SK-N-SH treated with all-trans-retinoic acid at 6 μM for 48 hours (cell line): ENCODE data around the gene BTG2.
A peak's percentile ranks its signal among the peaks of the same experiment; 100 is the strongest.

Experiments
- ATAC-seq: fragments of 200-7000 bp; cut with Tn5 transposase; 3 replicates; pipeline ENCODE4 v1.9.1; 2020; ENCODE audit warnings: mild to moderate bottlenecking, moderate library complexity
- ARNTL ChIP-seq: fragments of 450-650 bp; formaldehyde crosslinking; IDR thresholded peaks from 2 replicates; pipeline ENCODE4 v1.5.0; 2020; ENCODE audit warnings: low read depth, mild to moderate bottlenecking, moderate library complexity, borderline replicate concordance
- BACH2 ChIP-seq: fragments of 250-450 bp; sonication (Bioruptor Pico); IDR thresholded peaks from 2 replicates; pipeline ENCODE4 v1.9.0; 2021; ENCODE audit warnings: mild to moderate bottlenecking, borderline replicate concordance
- CSDC2 ChIP-seq: fragments of 250-450 bp; sonication (Bioruptor Pico); IDR thresholded peaks from 2 replicates; pipeline ENCODE4 v1.5.0; 2020; ENCODE audit warnings: mild to moderate bottlenecking, moderate library complexity
- ESRRG ChIP-seq: fragments of 250-450 bp; sonication (Bioruptor Pico); IDR thresholded peaks from 2 replicates; pipeline ENCODE4 v1.6.1; 2021; ENCODE audit warnings: mild to moderate bottlenecking
- GLIS3 ChIP-seq: fragments of 250-450 bp; sonication (Bioruptor Pico); IDR thresholded peaks from 2 replicates; pipeline ENCODE4 v1.5.0; 2020; ENCODE audit warnings: mild to moderate bottlenecking, moderate library complexity
- ISL1 ChIP-seq: fragments of 250-450 bp; sonication (Bioruptor Pico); IDR thresholded peaks from 2 replicates; pipeline ENCODE4 v2.1.2; 2022; ENCODE audit warnings: mild to moderate bottlenecking, moderate library complexity
- OSR1 ChIP-seq: fragments of 250-450 bp; sonication (Bioruptor Pico); IDR thresholded peaks from 2 replicates; pipeline ENCODE4 v1.8.0; 2022; ENCODE audit warnings: moderate library complexity, mild to moderate bottlenecking, inconsistent platforms
- PPARA ChIP-seq: fragments of 250-450 bp; sonication (Bioruptor Pico); IDR thresholded peaks from 2 replicates; pipeline ENCODE4 v1.5.0; 2020; ENCODE audit warnings: mild to moderate bottlenecking, borderline replicate concordance
- RARB ChIP-seq: fragments of 250-450 bp; sonication (Bioruptor Pico); IDR thresholded peaks from 2 replicates; pipeline ENCODE4 v1.8.0; 2021; ENCODE audit warnings: mild to moderate bottlenecking, moderate library complexity
- SNAI2 ChIP-seq: fragments of 250-450 bp; sonication (Bioruptor Pico); IDR thresholded peaks from 2 replicates; pipeline ENCODE4 v1.5.0; 2020; ENCODE audit warnings: mild to moderate bottlenecking, moderate library complexity
- TCF4 ChIP-seq: fragments of 250-450 bp; sonication (Bioruptor Pico); IDR thresholded peaks from 2 replicates; pipeline ENCODE4 v1.8.0; 2021; ENCODE audit warnings: mild to moderate bottlenecking, moderate library complexity, borderline replicate concordance
- TOX ChIP-seq: fragments of 250-450 bp; sonication (Bioruptor Pico); IDR thresholded peaks from 2 replicates; pipeline ENCODE4 v1.8.0; 2021; ENCODE audit warnings: mild to moderate bottlenecking, moderate library complexity, borderline replicate concordance
- ZC3H10 ChIP-seq: fragments of 250-450 bp; sonication (Bioruptor Pico); IDR thresholded peaks from 2 replicates; pipeline ENCODE4 v1.5.1; 2021; ENCODE audit warnings: mild to moderate bottlenecking, moderate library complexity
- ZFP3 ChIP-seq: fragments of 250-450 bp; sonication (Bioruptor Pico); IDR thresholded peaks from 2 replicates; pipeline ENCODE4 v1.5.0; 2020; ENCODE audit warnings: mild to moderate bottlenecking, moderate library complexity
- ZFP30 ChIP-seq: fragments of 450-650 bp; formaldehyde crosslinking; IDR thresholded peaks from 2 replicates; pipeline ENCODE4 v1.5.0; 2022; ENCODE audit warnings: mild to moderate bottlenecking, moderate library complexity
- ZNF565 ChIP-seq: fragments of 450-650 bp; formaldehyde crosslinking; conservative IDR thresholded peaks from 2 replicates; pipeline ENCODE4 v1.5.0; 2020; ENCODE audit warnings: low read depth, mild to moderate bottlenecking, moderate library complexity
- ZNF70 ChIP-seq: fragments of 450-650 bp; formaldehyde crosslinking; IDR thresholded peaks from 2 replicates; pipeline ENCODE4 v1.5.0; 2020; ENCODE audit warnings: mild to moderate bottlenecking, moderate library complexity
- ZNF8 ChIP-seq: fragments of 450-650 bp; formaldehyde crosslinking; IDR thresholded peaks from 2 replicates; pipeline ENCODE4 v1.5.0; 2020; ENCODE audit warnings: mild to moderate bottlenecking, moderate library complexity
- TF ChIP-seq, protein P1 (sequence below): fragments of 250-450 bp; sonication (Bioruptor Pico); IDR thresholded peaks from 2 replicates; pipeline ENCODE4 v1.5.1; 2021; ENCODE audit warnings: mild to moderate bottlenecking, moderate library complexity
- TF ChIP-seq, protein P2 (sequence below): fragments of 250-450 bp; sonication (Bioruptor Pico); IDR thresholded peaks from 2 replicates; pipeline ENCODE4 v1.8.0; 2021; ENCODE audit warnings: low read depth, mild to moderate bottlenecking, moderate library complexity, borderline replicate concordance
- TF ChIP-seq, protein P3 (sequence below): fragments of 250-450 bp; sonication (Bioruptor Pico); IDR thresholded peaks from 2 replicates; pipeline ENCODE4 v1.5.1; 2020; ENCODE audit warnings: low read depth, mild to moderate bottlenecking, moderate library complexity
- TF ChIP-seq, protein P4 (sequence below): fragments of 250-450 bp; sonication (Bioruptor Pico); IDR thresholded peaks from 2 replicates; pipeline ENCODE4 v1.8.0; 2020; ENCODE audit warnings: mild to moderate bottlenecking, moderate library complexity, borderline replicate concordance

The BTG2 gene

DNA sequence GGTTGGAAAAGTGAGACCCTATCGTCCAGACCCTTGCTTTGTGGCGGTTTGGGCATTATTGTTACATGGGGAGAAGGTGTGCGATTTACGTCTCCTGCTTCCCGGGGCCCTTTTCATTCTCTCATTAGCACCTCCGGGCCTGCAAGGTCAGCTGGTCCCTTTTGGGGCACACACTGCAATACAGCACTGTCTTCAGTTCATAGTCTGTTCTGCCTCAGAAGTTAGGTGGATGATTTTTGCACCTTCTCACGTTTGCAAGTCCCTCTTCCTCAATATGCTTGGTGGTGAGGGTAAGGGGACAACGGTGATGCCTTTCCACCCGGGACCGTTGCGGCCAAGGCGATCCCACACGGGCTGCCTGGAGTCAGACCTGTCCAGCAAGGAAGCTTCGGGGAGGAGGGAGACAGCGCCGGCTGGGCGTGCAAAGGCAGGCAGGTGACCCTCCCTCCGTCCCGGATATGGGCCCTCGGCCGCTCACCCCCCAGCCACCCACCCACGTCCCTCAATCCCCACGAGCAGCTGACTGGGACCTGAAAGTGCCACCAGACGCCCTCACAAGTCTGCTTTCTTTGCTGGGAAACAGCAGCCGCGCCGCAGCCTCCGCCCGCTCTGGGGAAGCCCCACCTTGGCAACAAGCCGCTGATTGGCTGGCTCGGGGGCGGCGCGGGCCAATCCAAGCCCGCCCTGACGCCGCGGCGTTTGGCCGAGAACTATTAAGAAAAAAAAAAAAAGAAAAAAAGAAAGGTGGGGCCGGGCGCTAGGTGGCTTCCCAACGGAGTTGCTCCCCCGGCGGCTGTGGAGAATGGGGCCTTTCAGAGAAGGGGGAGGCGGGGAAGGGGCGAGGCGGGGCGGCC, 21.7 kb downstream of the BTG2 start:
- no peak for TF ChIP-seq ZNF565
- no peak for TF ChIP-seq TCF4 (CRISPR knock-in tag)
- TF ChIP-seq, protein P1, sequence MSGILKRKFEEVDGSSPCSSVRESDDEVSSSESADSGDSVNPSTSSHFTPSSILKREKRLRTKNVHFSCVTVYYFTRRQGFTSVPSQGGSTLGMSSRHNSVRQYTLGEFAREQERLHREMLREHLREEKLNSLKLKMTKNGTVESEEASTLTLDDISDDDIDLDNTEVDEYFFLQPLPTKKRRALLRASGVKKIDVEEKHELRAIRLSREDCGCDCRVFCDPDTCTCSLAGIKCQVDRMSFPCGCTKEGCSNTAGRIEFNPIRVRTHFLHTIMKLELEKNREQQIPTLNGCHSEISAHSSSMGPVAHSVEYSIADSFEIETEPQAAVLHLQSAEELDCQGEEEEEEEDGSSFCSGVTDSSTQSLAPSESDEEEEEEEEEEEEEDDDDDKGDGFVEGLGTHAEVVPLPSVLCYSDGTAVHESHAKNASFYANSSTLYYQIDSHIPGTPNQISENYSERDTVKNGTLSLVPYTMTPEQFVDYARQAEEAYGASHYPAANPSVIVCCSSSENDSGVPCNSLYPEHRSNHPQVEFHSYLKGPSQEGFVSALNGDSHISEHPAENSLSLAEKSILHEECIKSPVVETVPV (CRISPR knock-in tag) = no peak
- no peak for TF ChIP-seq PPARA (CRISPR knock-in tag)
- TF ChIP-seq, protein P2, sequence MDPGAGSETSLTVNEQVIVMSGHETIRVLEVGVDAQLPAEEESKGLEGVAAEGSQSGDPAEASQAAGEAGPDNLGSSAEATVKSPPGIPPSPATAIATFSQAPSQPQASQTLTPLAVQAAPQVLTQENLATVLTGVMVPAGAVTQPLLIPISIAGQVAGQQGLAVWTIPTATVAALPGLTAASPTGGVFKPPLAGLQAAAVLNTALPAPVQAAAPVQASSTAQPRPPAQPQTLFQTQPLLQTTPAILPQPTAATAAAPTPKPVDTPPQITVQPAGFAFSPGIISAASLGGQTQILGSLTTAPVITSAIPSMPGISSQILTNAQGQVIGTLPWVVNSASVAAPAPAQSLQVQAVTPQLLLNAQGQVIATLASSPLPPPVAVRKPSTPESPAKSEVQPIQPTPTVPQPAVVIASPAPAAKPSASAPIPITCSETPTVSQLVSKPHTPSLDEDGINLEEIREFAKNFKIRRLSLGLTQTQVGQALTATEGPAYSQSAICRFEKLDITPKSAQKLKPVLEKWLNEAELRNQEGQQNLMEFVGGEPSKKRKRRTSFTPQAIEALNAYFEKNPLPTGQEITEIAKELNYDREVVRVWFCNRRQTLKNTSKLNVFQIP = no peak
- no peak for TF ChIP-seq CSDC2 (CRISPR knock-in tag)
- TF ChIP-seq ZC3H10 = no peak
- TF ChIP-seq ZFP30 = no peak
- TF ChIP-seq, protein P3, sequence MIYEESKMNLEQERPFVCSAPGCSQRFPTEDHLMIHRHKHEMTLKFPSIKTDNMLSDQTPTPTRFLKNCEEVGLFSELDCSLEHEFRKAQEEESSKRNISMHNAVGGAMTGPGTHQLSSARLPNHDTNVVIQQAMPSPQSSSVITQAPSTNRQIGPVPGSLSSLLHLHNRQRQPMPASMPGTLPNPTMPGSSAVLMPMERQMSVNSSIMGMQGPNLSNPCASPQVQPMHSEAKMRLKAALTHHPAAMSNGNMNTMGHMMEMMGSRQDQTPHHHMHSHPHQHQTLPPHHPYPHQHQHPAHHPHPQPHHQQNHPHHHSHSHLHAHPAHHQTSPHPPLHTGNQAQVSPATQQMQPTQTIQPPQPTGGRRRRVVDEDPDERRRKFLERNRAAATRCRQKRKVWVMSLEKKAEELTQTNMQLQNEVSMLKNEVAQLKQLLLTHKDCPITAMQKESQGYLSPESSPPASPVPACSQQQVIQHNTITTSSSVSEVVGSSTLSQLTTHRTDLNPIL = no peak
- TF ChIP-seq RARB (CRISPR knock-in tag) = no peak
- TF ChIP-seq GLIS3 = no peak
- no peak for TF ChIP-seq TOX (CRISPR knock-in tag)
- TF ChIP-seq SNAI2 (CRISPR knock-in tag) = no peak
- no peak for TF ChIP-seq BACH2 (CRISPR knock-in tag)
- no peak for TF ChIP-seq ARNTL (CRISPR knock-in tag)
- TF ChIP-seq, protein P4, sequence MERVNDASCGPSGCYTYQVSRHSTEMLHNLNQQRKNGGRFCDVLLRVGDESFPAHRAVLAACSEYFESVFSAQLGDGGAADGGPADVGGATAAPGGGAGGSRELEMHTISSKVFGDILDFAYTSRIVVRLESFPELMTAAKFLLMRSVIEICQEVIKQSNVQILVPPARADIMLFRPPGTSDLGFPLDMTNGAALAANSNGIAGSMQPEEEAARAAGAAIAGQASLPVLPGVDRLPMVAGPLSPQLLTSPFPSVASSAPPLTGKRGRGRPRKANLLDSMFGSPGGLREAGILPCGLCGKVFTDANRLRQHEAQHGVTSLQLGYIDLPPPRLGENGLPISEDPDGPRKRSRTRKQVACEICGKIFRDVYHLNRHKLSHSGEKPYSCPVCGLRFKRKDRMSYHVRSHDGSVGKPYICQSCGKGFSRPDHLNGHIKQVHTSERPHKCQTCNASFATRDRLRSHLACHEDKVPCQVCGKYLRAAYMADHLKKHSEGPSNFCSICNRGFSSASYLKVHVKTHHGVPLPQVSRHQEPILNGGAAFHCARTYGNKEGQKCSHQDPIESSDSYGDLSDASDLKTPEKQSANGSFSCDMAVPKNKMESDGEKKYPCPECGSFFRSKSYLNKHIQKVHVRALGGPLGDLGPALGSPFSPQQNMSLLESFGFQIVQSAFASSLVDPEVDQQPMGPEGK (CRISPR knock-in tag) = no peak
- TF ChIP-seq OSR1 (CRISPR knock-in tag) = no peak
- no peak for TF ChIP-seq ISL1 (CRISPR knock-in tag)
- TF ChIP-seq ZFP3 = no peak
- TF ChIP-seq, all 23 proteins: peak for 0
- ATAC-seq = peak; percentile 98

DNA sequence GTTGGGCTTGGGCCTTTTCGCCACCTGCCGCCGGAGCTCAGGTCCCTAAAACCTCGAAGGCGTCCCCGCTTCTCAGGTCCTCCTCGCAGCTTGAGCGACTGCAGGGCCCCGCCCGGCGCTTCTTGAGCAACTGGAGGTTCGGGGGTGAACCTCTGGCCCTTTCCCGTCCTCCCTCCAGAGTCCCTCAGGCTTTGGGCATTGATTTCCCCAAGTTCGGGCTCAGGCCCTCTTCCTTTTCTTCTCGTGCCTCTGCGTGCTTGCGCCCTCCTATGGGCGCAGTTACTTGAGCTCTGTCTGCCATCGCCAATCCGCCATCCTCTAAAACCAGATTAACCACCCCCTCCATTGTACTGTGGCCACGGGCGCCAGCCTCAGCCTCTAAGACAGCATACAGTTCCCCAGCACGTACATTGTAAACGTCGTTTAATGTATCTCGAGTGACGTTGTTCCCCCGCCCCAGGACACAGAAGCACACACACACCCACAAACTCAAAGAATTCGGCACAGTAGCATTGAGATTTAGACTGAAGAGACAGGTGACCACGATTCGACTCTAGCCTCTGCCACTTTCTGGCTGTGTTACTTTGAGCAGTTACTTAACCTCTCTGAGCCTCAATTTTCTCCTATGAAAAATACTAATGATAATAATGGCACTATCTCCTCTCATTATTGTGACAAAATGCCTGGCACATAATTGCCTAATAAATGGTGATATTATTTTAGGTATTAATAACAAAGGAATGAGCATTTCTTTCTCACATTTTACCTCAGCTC, 22.6 kb downstream of the BTG2 start:
- TF ChIP-seq OSR1 (CRISPR knock-in tag) (no peak), ZFP3 (no peak), CSDC2 (CRISPR knock-in tag) (no peak), TOX (CRISPR knock-in tag) (no peak)
- peak; percentile 76 for ATAC-seq

DNA sequence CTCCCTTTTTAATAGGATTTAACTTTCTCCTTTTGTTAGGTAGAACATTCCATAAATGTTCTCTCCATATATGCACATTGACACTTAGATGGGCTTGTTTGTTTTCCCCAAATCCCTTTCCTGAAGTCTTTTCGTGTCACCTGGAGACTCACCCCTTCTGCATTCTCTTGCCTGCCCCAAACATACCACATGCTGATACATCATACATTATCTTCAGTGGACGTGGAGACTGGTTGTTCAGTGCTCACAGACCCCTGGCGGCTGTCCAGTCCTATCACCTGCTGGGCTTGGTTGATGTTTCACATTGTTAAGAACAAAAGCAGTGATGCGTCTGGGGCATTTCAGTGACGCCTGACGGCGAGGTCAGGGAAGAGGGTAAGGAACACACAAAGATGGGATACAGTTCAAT, 23.4 kb downstream of the BTG2 start:
- TF ChIP-seq ARNTL (CRISPR knock-in tag) (no peak), PPARA (CRISPR knock-in tag) (no peak), ZC3H10 (no peak), ZFP30 (no peak), TCF4 (CRISPR knock-in tag) (no peak), RARB (CRISPR knock-in tag) (no peak), ESRRG (CRISPR knock-in tag) (no peak), ZNF565 (no peak), GLIS3 (no peak), CSDC2 (CRISPR knock-in tag) (no peak), ZFP3 (no peak), ISL1 (CRISPR knock-in tag) (no peak), ZNF70 (CRISPR knock-in tag) (no peak), ZNF8 (CRISPR knock-in tag) (no peak), SNAI2 (CRISPR knock-in tag) (no peak), TOX (CRISPR knock-in tag) (no peak)
- TF ChIP-seq, protein P3 = no peak
- TF ChIP-seq, protein P1 (CRISPR knock-in tag) = no peak
- TF ChIP-seq, protein P2 = no peak
- no peak for ATAC-seq
